Measurements from ENCODE around the gene MCIDAS. TPM values are rescaled to one million over a fixed set of nuclear protein-coding genes. Genes with fewer than 3 reads are reported as not detected.

Gene MCIDAS
- total RNA-seq, 3 donors from 2014 or later: 0.73 to 0.98 TPM; not detected in 1

DNA sequence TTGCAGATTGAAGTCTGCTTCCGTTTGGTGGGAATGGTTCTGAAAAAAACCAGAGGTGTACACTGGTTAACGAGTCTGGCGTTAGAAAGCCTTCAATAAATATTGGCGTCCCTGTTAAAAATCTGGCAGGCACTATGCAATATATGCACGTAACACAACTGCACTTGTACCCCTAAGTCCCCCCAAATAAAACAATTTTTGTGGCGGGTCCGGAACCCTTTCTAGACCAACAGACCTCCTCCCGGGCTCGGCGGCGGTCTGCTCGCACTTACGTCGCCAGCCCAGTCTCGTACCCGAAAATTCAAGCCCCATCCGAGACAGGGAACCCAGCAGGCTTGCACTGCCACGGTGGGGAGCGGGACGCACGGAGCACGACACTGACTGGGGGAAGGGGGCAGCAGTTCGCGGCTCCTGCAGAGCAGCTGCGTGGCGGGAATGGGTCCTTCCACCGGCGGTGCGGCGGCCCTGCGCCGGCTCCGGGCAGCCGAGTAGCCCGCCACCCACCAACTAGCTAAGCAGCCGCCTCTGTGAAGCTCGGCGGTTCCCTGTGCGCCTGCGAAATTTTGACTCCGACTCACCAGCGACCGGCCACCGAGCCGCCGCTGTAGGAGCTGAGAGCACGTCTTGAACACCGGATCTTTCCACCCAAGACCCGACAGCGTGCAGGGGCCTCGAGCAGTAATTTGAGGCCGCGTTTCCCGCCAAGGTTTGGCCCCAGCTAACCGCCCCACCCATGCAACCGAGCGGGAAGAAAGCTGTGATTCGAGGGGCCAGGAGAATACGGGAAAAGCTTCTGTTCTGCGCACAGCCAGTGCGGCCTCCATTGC lies 3.9 kb downstream of the MCIDAS start:
- no peak for DNase-seq (ENCODE audit: low spot score in 2 of 2)
- TF ChIP-seq POLR2AphosphoS5 (IDR thresholded peaks at IDR 0.05) (no peak), POLR2A (IDR thresholded peaks at IDR 0.05) (no peak)
- TF ChIP-seq, protein P1, sequence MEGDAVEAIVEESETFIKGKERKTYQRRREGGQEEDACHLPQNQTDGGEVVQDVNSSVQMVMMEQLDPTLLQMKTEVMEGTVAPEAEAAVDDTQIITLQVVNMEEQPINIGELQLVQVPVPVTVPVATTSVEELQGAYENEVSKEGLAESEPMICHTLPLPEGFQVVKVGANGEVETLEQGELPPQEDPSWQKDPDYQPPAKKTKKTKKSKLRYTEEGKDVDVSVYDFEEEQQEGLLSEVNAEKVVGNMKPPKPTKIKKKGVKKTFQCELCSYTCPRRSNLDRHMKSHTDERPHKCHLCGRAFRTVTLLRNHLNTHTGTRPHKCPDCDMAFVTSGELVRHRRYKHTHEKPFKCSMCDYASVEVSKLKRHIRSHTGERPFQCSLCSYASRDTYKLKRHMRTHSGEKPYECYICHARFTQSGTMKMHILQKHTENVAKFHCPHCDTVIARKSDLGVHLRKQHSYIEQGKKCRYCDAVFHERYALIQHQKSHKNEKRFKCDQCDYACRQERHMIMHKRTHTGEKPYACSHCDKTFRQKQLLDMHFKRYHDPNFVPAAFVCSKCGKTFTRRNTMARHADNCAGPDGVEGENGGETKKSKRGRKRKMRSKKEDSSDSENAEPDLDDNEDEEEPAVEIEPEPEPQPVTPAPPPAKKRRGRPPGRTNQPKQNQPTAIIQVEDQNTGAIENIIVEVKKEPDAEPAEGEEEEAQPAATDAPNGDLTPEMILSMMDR (IDR thresholded peaks at IDR 0.05): no peak
- intact Hi-C loops (cut with DNase I; ENCODE audit: low total_unique reads): no loop called here
- peaks cover 2 to 77% of the 10 kb centered on the region in 2 donors for H3K27me3 ChIP-seq
- no peaks in the 10 kb centered on the region for H3K9me3 ChIP-seq
- H3K36me3 ChIP-seq: no peaks in the 10 kb centered on the region
- H3K4me1 ChIP-seq: peaks cover 0 to 7% of the 10 kb centered on the region in 2 donors
- no peak overlapping the region for H3K27ac ChIP-seq
- H3K4me3 ChIP-seq: no peak overlapping the region

DNA sequence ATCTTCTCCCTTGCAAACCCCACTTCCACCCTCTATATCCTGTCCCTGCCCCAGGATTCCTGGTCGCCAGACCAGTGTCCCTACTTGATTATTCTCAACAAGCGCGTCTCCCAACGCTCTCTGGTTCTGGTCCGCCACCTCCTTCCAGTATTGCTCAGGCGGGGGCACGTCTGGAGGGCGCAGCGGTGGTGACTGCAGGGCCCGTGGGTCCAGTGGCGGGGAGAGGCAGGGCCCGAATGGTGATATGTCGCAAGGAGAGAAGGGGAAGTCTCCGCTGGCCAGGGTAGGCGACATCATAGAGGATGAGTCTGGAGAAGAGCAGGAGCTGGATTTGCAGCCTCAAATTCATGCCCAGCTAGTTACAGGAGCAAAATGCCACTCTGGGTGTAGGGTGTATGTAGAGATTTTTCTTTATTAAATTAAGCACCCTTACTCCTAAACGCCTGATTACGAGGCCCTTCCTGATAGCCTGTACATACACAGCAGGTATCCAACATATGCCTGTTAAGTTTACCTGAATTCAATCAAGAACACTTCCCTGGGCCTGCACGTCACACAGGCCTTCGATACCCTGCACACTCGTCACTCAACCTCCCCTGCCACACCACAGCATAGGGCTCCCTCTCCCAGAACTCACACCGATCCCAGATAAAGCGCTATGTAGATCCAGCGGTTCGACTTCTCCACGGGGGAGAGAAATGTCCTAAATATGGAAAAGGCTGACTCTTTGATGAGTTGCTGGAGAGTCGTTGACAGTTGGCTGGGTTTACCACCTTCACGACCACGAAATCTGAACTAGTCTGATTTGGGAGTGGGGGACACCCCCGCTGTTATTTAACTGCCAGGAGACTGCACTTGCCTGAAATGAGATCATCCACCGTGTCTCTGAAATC lies 4.8 kb downstream of the MCIDAS start:
- H3K27ac ChIP-seq: no peak overlapping the region
- no peak overlapping the region for H3K4me3 ChIP-seq
- TF ChIP-seq POLR2A (IDR thresholded peaks at IDR 0.05): no peak
- no peak for TF ChIP-seq POLR2AphosphoS5 (IDR thresholded peaks at IDR 0.05)
- TF ChIP-seq, protein P1 (IDR thresholded peaks at IDR 0.05): no peak
- H3K36me3 ChIP-seq: no peaks in the 10 kb centered on the region
- peaks cover 2 to 71% of the 10 kb centered on the region in 2 donors for H3K27me3 ChIP-seq
- no peaks in the 10 kb centered on the region for H3K9me3 ChIP-seq
- no peak for DNase-seq (ENCODE audit: low spot score in 2 of 2)
- peaks cover 0 to 7% of the 10 kb centered on the region in 2 donors for H3K4me1 ChIP-seq
- intact Hi-C loops (cut with DNase I; ENCODE audit: low total_unique reads): no loop called here

DNA sequence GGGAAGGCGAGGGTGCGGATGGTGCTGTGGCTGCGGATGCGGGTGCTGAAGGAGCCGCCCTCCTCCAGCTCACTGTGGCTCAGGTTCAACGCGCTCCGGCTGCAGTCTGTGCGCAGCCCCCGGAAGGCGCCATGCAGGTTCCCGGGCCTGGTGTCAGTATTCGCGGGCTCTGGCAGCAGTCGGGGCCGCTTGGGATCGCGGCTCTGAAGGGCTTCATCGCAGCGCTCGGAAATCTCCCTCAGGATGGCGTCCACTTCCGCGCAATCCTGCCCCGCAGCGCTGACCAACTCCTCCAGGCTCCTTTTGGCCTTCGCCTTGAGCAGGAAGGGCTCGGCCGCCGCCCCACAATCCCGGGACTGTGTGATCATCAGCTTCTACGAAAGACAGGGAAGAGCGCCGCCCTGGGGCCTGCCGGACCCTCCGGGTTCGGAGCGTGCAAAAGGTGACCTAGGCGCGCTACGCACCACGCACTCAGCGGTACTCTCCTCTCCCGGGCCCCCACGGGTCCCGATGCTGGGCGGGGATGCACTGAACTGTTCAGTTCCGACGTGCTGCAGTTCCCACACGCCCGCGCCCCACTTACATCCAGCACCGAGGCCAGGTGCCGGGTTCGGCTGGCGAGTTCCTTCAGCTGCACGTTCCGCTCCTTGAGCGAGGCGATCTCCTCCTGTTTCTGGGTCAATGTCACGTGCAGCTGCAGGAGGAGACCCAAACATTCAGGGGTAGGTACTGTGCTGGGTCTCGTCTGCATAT lies 6.5 kb downstream of the MCIDAS start:
- H3K4me1 ChIP-seq: peaks cover 0 to 7% of the 10 kb centered on the region in 2 donors
- H3K9me3 ChIP-seq: no peaks in the 10 kb centered on the region
- no peak for DNase-seq (ENCODE audit: low spot score in 2 of 2)
- H3K27me3 ChIP-seq: peaks cover 2 to 55% of the 10 kb centered on the region in 2 donors
- no peak overlapping the region for H3K27ac ChIP-seq
- H3K4me3 ChIP-seq: peak overlapping the region; percentile 0 to 64 (median 47)
- no peaks in the 10 kb centered on the region for H3K36me3 ChIP-seq
- TF ChIP-seq POLR2AphosphoS5 (IDR thresholded peaks at IDR 0.05): no peak
- TF ChIP-seq, protein P1 (IDR thresholded peaks at IDR 0.05): no peak
- TF ChIP-seq POLR2A (IDR thresholded peaks at IDR 0.05): no peak
- intact Hi-C loops (cut with DNase I; ENCODE audit: low total_unique reads): no loop called here

GRCh38 chr5:55219770-55220169 lies 7.3 kb downstream of the MCIDAS start:
- intact Hi-C loops (cut with DNase I; ENCODE audit: low total_unique reads): no loop called here
- H3K9me3 ChIP-seq: no peaks in the 10 kb centered on the region
- H3K4me1 ChIP-seq: peaks cover 0 to 7% of the 10 kb centered on the region in 2 donors
- DNase-seq (ENCODE audit: low spot score in 2 of 2): no peak
- H3K4me3 ChIP-seq: no peak overlapping the region
- no peak overlapping the region for H3K27ac ChIP-seq
- H3K27me3 ChIP-seq: peaks cover 2 to 47% of the 10 kb centered on the region in 2 donors
- no peak for TF ChIP-seq POLR2A (IDR thresholded peaks at IDR 0.05)
- no peak for TF ChIP-seq POLR2AphosphoS5 (IDR thresholded peaks at IDR 0.05)
- TF ChIP-seq, protein P1 (IDR thresholded peaks at IDR 0.05): no peak
- H3K36me3 ChIP-seq: no peaks in the 10 kb centered on the region

All from breast epithelium (tissue), 4 donors.